ENCODE results near the gene OOSP4A. TPM values are rescaled to one million over a fixed set of nuclear protein-coding genes. Genes with fewer than 3 reads are reported as not detected.

The OOSP4A gene
- total and polyA plus RNA-seq, 2 of the 4 experiments (the other 2 are of a cell fraction), result not detected

DNA sequence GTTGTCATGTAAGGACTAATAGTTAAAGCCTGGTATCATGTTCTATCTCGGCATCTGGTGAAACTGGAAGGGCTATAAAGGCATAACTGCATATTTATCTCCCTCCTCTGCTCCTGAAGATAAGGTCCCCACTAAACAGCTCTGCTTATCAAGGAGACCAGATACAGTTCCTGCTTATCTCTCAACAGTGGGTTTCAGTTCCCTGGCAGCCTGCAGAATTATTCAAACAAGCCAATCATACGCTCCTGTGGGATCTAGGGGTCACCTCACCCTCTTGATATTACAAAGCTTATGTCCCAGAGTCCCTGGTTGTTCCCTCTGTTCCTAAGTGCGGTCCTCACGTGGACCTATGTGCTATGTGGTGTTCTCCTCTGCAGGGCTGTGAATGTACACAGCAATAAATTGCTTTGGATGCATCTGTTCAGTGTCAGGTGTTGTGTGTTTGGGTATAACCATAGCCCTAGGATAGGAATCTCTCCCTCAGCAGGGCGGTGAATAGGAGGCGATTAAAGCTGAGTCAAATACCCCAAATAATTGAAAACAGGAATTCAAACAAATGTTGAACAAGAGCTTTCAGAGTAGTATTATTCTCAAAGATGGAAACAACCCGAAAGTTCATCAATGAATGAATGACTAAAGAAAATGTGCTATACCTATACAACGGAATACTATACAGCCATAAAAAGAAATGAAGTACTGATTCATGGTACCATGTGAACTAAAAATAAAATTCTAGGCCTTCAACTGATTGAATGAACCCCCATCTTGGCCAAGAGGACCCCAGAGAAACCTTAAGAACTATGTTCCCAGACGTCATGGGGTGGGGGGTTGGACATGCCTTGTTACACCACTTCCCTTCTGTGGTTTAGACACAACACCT lies 3.1 kb upstream of the OOSP4A start:
- POLR2A ChIA-PET (ENCODE audit: unreplicated experiment), result no interaction called here
- dilution Hi-C loops (cut with HindIII; ENCODE audit: low sequenced_read_pairs, unreplicated experiment) (no loop called here), in situ Hi-C loops (cut with MboI; ENCODE audit: low sequenced_read_pairs) (no loop called here), intact Hi-C loops (cut with micrococcal nuclease) (no loop called here)
- H3K56ac ChIP-seq (ENCODE audit: extremely low read depth, insufficient read depth, low read length), result no peak overlapping the region
- no peaks in the 10 kb centered on the region for H3K4me1 ChIP-seq (ENCODE audit: control insufficient read depth, insufficient read depth, low read length)
- no peak overlapping the region for H3K23ac ChIP-seq (ENCODE audit: low read depth, low read length)
- CTCF ChIA-PET, result no interaction called here
- H3K9me3 ChIP-seq (ENCODE audit: control insufficient read depth, insufficient read depth, low read length), result no peaks in the 10 kb centered on the region
- H3K9me1 ChIP-seq (ENCODE audit: insufficient read depth, low read length), result no peaks in the 10 kb centered on the region
- H3K79me1 ChIP-seq (ENCODE audit: low read depth in 1 of 2, low read length in 2 of 2), result no peaks in the 10 kb centered on the region
- no peaks in the 10 kb centered on the region for H3K36me3 ChIP-seq (ENCODE audit: control insufficient read depth, insufficient read depth, low read length)
- ATAC-seq (ENCODE audit: low read depth) (no peak), DNase-seq (no peak)
- no peak overlapping the region for H4K5ac ChIP-seq (ENCODE audit: low read depth, low read length)
- no peak overlapping the region for H2AFZ ChIP-seq (replicated peaks; ENCODE audit: low read length, poor library complexity)
- no peak overlapping the region for H2AK9ac ChIP-seq (replicated peaks; ENCODE audit: low read depth, low read length, poor library complexity)
- H2BK15ac ChIP-seq (ENCODE audit: low read depth, low read length), result no peak overlapping the region
- no peak overlapping the region for H2BK5ac ChIP-seq (ENCODE audit: low read depth, low read length, poor library complexity, severe bottlenecking)
- H2AK5ac ChIP-seq (ENCODE audit: low read depth, low read length), result no peak overlapping the region
- no peak overlapping the region for H4K8ac ChIP-seq (ENCODE audit: low read depth in 2 of 2, low read length in 2 of 2)
- WGBS, 2 experiments (ENCODE audit: extremely low coverage in 2 of 2, insufficient read length in 1 of 2), result no CpG with 5 or more reads among the region's 9 CpGs
- H3K4ac ChIP-seq (ENCODE audit: low read depth, low read length), result no peak overlapping the region
- no peaks in the 10 kb centered on the region for H4K20me1 ChIP-seq (ENCODE audit: insufficient read depth, low read length)
- H4K91ac ChIP-seq (ENCODE audit: insufficient read depth, low read depth, low read length), result no peak overlapping the region
- no peak overlapping the region for H3K4me3 ChIP-seq (ENCODE audit: insufficient read depth, low read depth, low read length)
- H3K27me3 ChIP-seq (ENCODE audit: control insufficient read depth, insufficient read depth, low read length), result no peaks in the 10 kb centered on the region
- H3K4me2 ChIP-seq (ENCODE audit: low read depth, low read length), result no peak overlapping the region
- no peak overlapping the region for H3K27ac ChIP-seq (ENCODE audit: insufficient read depth, low read length)
- no peak overlapping the region for H3K14ac ChIP-seq (replicated peaks; ENCODE audit: low read depth, low read length)
- no TSS peak for BruUV-seq (replicated peaks)
- H3K9ac ChIP-seq (ENCODE audit: low read depth, low read length), result no peak overlapping the region
- H3K18ac ChIP-seq (ENCODE audit: low read depth, low read length), result no peak overlapping the region
- no peak overlapping the region for H2BK120ac ChIP-seq (ENCODE audit: low read depth, low read length)
- H2BK20ac ChIP-seq (ENCODE audit: low read depth, low read length), result no peak overlapping the region
- TF ChIP-seq CEBPB (IDR thresholded peaks at IDR 0.05; ENCODE audit: low read depth, low read length), result no peak
- TF ChIP-seq RCOR1 (IDR thresholded peaks at IDR 0.05; ENCODE audit: insufficient replicate concordance, low read length), result no peak

Data from IMR-90 (cell line).